Kidney epithelial cell (primary cell): ENCODE data around the gene MIOS. TPM values are rescaled to one million over a fixed set of nuclear protein-coding genes. Genes with fewer than 3 reads are reported as not detected.
A peak's percentile ranks its signal among the peaks of the same experiment; 100 is the strongest.
"Not testable (repeated sequence)": the region's sequence is repeated elsewhere in the genome, so short reads cannot be mapped to it uniquely, and the experiment has no call there.

ENCODE experiments used
- DNase-seq: peaks from one replicate; pipeline ENCODE4 v3.0.0-alpha.2; 2010; ENCODE audit warnings: low read depth
- H3K27me3 ChIP-seq: 2 replicates; pipeline ENCODE4 v1.6.0; 2011; ENCODE audit warnings: low read length; ENCODE audit not compliant: control insufficient read depth, insufficient read depth
- H3K36me3 ChIP-seq: 2 replicates; pipeline ENCODE4 v1.5.1; 2011; ENCODE audit warnings: low read length; ENCODE audit not compliant: control insufficient read depth, insufficient read depth
- H3K4me3 ChIP-seq: 2 replicates; pipeline ENCODE4 v1.5.1; 2011; ENCODE audit warnings: low read depth, mild to moderate bottlenecking, control low read depth, low read length
- CTCF ChIP-seq: IDR thresholded peaks from 2 replicates; pipeline ENCODE4 v1.5.1; 2011; ENCODE audit warnings: mild to moderate bottlenecking, moderate library complexity, low read length, control low read depth, inconsistent platforms; ENCODE audit not compliant: insufficient read depth, poor library complexity, severe bottlenecking
- total RNA-seq: library from RNA; depleted of rRNA; stranded (reverse); fragments of >200 nt; gene quantifications from 2 replicates; pipeline ENCODE4 v1.2.3, GENCODE V29; 2015

The MIOS gene
- total RNA-seq, 1 donor from 2014 or later, result 41.9 TPM

GRCh38 chr7:7556852-7557251, 9.8 kb upstream of the MIOS start:
- no peak for DNase-seq
- no peak for TF ChIP-seq CTCF
- no peaks in the 10 kb centered on the region for H3K27me3 ChIP-seq
- H3K4me3 ChIP-seq, result no peak overlapping the region
- no peaks in the 10 kb centered on the region for H3K36me3 ChIP-seq

GRCh38 chr7:7557252-7557651, 9.4 kb upstream of the MIOS start:
- no peak for TF ChIP-seq CTCF
- no peak for DNase-seq
- H3K36me3 ChIP-seq, result no peaks in the 10 kb centered on the region
- no peak overlapping the region for H3K4me3 ChIP-seq
- no peaks in the 10 kb centered on the region for H3K27me3 ChIP-seq

- DNase-seq, H3K27me3 ChIP-seq, H3K4me3 ChIP-seq, H3K36me3 ChIP-seq: not testable (repeated sequence)
These were observed 5.1 kb upstream of the MIOS start for GRCh38 chr7:7561591-7561990.

GRCh38 chr7:7562736-7563135, 3.9 kb upstream of the MIOS start:
- Histone ChIP-seq H3K36me3 (no peaks in the 10 kb centered on the region), H3K27me3 (no peaks in the 10 kb centered on the region), H3K4me3 (no peak overlapping the region)
- DNase-seq, result no peak
- TF ChIP-seq CTCF, result no peak

GRCh38 chr7:7563269-7563668, 3.4 kb upstream of the MIOS start:
- no peaks in the 10 kb centered on the region for H3K27me3 ChIP-seq
- H3K36me3 ChIP-seq, result no peaks in the 10 kb centered on the region
- H3K4me3 ChIP-seq, result no peak overlapping the region
- no peak for TF ChIP-seq CTCF
- DNase-seq, result no peak

GRCh38 chr7:7563813-7564212, 2.9 kb upstream of the MIOS start:
- no peaks in the 10 kb centered on the region for H3K27me3 ChIP-seq
- H3K4me3 ChIP-seq, result no peak overlapping the region
- DNase-seq, result no peak
- no peak for TF ChIP-seq CTCF
- no peaks in the 10 kb centered on the region for H3K36me3 ChIP-seq

- Histone ChIP-seq H3K27me3 (no peaks in the 10 kb centered on the region), H3K4me3 (no peak overlapping the region), H3K36me3 (no peaks in the 10 kb centered on the region)
- no peak for TF ChIP-seq CTCF
- peak; percentile 93 for DNase-seq
These were observed 2.3 kb upstream of the MIOS start for GRCh38 chr7:7564323-7564780.
